Stimulated activated naive CD8-positive, alpha-beta T cell treated with anti-CD3 and anti-CD28 coated beads, Interleukin-15, amount 100 ng/mL, for 72 hours (primary cell): ENCODE measurements around the gene SCGB1C2.
A peak's percentile ranks its signal among the peaks of the same experiment; 100 is the strongest.

Experiments used
- ATAC-seq: fragments of 150-1000 bp; cut with Tn5 transposase; 2 replicates; pipeline ENCODE4 v1.10.0; 2021; ENCODE audit warnings: mild to moderate bottlenecking, moderate library complexity
- DNase-seq, 2 donors: peaks; one replicate each; pipeline ENCODE4 v3.0.0; 2021 to 2022
- H3K27ac Mint-ChIP-seq, 2 donors: one replicate each; pipeline ENCODE4 v1.8.0; 2022; ENCODE audit warnings: mild to moderate bottlenecking in 2 of 2, mixed read lengths in 2 of 2, moderate library complexity in 2 of 2
- H3K27me3 Mint-ChIP-seq: one replicate; pipeline ENCODE4 v1.8.0; 2022; ENCODE audit warnings: mixed read lengths
- H3K4me1 Mint-ChIP-seq: one replicate; pipeline ENCODE4 v1.8.0; 2022; ENCODE audit warnings: mild to moderate bottlenecking, mixed read lengths
- H3K4me3 Mint-ChIP-seq, 2 donors: one replicate each; pipeline ENCODE4 v1.8.0; 2022; ENCODE audit warnings: mild to moderate bottlenecking in 2 of 2, mixed read lengths in 2 of 2, moderate library complexity in 1 of 2
- H3K9me3 Mint-ChIP-seq, 2 donors: one replicate each; pipeline ENCODE4 v1.8.0; 2022; ENCODE audit warnings: mixed read lengths in 2 of 2

SCGB1C2 gene

GRCh38 chr17:145671-146541 is 8.5 kb downstream of the SCGB1C2 start:
- Mint-ChIP-seq H3K4me1 (no peaks in the 10 kb centered on the region), H3K27ac (no peak overlapping the region), H3K27me3 (peaks cover 8% of the 10 kb centered on the region), H3K4me3 (no peak overlapping the region), H3K9me3 (no peaks in the 10 kb centered on the region)
- ATAC-seq, result no peak
- peak in 1 of 2 donors; percentile 7 for DNase-seq

DNA sequence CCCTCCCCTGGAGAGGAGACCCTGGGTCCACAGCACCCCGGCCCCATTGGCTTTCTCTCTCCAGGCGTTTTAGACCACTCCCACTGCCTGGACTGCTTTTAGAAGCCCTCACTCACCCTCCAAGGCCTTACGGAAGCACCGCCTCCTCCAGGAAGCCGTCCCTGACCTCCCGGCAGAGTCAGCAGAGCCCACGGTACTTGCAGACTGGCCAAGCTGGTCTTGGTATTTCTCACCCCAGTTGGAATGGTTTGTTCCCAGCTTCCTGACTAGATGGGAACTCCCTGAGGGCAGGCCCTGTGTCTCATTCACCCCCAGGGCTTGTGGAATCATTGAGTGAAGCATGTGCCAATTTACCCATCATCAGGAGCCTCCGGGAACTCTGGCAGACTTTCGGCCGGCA is 9.2 kb downstream of the SCGB1C2 start:
- H3K27me3 Mint-ChIP-seq, result peaks cover 8% of the 10 kb centered on the region
- no peak for DNase-seq
- no peaks in the 10 kb centered on the region for H3K4me1 Mint-ChIP-seq
- no peak for ATAC-seq
- H3K9me3 Mint-ChIP-seq, result no peaks in the 10 kb centered on the region
- no peak overlapping the region for H3K4me3 Mint-ChIP-seq
- H3K27ac Mint-ChIP-seq, result peak overlapping the region in 1 of 2 donors; percentile 94

DNA sequence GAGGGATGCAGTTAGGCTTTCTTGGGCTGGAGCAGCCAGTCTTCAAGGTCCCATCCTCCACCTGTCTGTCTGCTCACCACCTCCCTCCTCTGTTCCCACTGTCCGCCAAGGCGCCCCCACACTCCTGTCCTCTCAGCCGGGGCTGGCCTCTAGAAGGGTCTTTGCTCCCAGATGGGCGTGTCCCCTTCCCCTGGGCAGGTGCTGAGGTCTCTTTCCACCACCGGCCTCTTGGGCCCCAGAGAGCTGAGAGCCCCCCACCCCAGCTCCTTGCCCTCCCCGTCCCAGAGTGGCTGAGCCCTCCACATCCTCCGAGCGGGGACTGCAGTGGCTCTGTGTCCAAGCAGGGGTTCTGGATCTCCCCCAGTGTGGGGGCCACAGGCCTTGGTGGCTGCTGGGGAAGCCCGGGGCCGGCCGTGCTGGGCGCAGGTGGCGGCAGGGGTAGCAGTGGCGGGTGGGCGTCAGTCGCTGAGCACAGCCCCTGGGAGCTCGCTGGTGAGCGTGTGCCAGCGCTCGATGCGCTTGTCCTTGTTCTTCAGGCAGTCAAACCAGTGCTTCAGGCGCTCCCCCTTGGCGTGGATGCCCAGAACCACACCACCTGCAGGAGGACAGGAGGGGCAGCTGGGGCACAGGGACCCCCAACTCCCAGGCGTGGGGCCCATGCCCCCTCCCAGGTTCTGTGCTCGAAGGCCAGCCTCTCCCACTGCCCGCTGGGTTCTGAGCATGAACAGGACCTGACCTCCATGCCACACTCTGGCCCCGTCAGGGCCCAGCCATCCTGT is 9.8 kb downstream of the SCGB1C2 start:
- H3K4me3 Mint-ChIP-seq, result no peak overlapping the region
- no peak overlapping the region for H3K27ac Mint-ChIP-seq
- H3K27me3 Mint-ChIP-seq, result peaks cover 8% of the 10 kb centered on the region

DNA sequence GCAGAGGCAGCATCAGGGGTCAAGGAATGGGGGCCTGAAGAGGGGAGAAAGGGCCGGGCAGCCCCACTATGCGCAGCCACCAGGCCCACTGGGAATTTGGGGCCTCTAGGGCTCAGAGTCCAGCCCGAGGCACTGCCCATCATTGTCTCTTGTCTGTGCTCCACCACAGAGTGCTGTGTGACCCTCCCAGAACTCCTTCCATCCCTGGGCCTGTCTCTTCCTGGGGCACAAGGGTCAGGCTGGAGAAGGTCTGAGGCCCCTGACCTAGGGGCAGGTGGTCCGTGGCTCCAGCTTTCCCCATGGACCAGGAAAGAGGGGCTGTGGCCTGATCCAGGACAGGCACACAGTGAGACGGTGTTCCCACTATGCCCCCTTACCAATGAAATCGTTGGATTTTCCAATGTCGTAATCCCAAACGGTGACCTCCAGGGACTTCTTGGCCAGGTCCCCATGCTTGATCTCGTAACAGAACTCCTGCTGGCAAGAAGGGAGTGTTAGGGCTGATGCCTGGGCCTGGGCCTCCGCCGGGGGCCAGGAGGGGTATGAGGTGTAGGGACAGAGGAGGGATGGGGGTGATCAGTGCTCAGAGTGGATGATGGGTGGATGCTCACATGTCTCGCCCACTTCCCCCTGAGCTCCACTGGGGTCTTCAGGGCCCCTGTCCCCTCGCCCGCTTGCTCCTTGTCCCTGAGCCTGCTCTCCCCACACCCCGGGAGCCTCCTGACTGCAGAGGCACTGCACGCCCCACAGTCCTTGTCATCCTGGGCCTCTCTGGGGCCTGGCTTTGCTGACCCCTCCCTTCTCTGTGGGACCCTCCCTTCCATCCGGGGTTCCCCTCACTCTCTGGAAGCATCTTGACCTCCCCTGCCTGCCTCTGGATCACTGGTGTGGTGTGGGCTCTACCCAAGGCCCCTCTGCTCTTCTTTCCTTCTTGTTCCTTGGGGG is 10.7 kb downstream of the SCGB1C2 start:
- ATAC-seq (no peak), DNase-seq (no peak)
- Mint-ChIP-seq H3K4me1 (no peaks in the 10 kb centered on the region), H3K9me3 (no peaks in the 10 kb centered on the region), H3K27me3 (peaks cover 6% of the 10 kb centered on the region), H3K4me3 (no peak overlapping the region), H3K27ac (no peak overlapping the region)

More for the DNA sequence above, 9.8 kb downstream of the SCGB1C2 start:
- ATAC-seq (peak; percentile 18), DNase-seq (peak in 1 of 2 donors; percentile 7)
- H3K9me3 Mint-ChIP-seq, result no peaks in the 10 kb centered on the region
- no peaks in the 10 kb centered on the region for H3K4me1 Mint-ChIP-seq

GRCh38 chr17:148757-149156 is 11.4 kb downstream of the SCGB1C2 start:
- no peak overlapping the region for H3K27ac Mint-ChIP-seq
- H3K9me3 Mint-ChIP-seq, result no peaks in the 10 kb centered on the region
- no peak for DNase-seq
- H3K27me3 Mint-ChIP-seq, result no peaks in the 10 kb centered on the region
- H3K4me1 Mint-ChIP-seq, result no peaks in the 10 kb centered on the region
- ATAC-seq, result no peak
- no peak overlapping the region for H3K4me3 Mint-ChIP-seq

DNA sequence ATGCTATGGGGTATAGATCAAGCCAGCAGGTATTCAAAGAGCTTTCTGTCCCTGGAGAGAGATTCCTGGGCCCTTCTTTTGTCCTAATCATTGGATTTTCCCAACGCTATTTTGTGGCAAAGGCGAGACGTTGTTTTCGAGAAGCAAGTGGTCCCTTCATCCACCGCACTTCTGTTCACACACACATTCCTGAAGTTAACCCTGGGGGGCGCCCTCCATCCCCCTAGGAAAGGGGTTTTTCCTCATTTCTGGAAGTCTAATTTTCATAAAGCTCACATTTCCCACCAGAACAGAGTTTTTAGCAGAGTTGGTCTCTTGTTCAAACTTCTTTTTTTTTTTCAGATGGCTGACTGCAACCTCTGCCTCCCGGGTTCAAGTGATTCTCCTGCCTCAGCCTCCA is 11.9 kb downstream of the SCGB1C2 start:
- Mint-ChIP-seq H3K4me1 (no peaks in the 10 kb centered on the region), H3K27ac (no peak overlapping the region), H3K4me3 (no peak overlapping the region), H3K27me3 (no peaks in the 10 kb centered on the region), H3K9me3 (no peaks in the 10 kb centered on the region)
- DNase-seq, result no peak
- no peak for ATAC-seq

DNA sequence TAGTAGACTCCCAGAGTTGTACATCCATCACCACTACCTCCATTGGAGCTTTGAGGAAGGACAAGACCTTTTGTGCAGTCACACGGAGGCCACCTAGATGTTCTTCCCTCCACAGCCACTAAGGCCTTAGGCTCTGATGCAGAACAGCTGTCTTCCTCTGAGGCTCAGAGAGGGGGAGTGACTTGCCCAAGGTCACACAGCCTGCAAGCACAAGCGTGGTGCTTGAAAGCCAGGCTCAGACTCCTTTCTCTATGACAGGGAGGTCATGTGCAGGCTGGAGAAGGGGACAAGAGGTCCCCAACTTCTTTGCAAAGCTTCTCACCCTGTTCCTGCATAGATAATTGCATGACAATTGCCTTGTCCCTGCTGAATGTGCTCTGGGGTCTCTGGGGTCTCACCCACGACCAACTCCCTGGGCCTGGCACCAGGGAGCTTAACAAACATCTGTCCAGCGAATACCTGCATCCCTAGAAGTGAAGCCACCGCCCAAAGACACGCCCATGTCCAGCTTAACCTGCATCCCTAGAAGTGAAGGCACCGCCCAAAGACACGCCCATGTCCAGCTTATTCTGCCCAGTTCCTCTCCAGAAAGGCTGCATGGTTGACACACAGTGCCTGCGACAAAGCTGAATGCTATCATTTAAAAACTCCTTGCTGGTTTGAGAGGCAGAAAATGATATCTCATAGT is 12.7 kb downstream of the SCGB1C2 start:
- Mint-ChIP-seq H3K27ac (no peak overlapping the region), H3K4me1 (no peaks in the 10 kb centered on the region), H3K9me3 (no peaks in the 10 kb centered on the region), H3K27me3 (no peaks in the 10 kb centered on the region), H3K4me3 (no peak overlapping the region)
- ATAC-seq (no peak), DNase-seq (no peak)

DNA sequence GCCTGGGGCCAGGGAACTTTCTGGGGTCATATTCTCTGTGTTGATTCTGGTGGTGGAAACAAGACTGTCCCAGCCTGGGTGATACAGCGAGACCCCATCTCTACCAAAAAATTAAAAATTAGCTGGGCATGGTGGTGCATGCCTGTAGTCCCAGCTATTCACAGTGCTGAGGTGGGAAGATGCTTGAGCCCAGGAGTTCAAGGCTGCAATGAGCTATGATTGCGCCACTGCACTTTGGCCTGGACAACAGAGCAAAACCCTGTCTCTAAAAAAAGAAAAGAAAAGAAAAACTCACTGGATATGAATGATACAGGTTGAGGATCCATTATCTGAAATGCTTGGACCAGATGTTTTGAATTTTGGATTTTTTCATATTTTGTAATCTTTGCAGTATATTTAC is 13.6 kb downstream of the SCGB1C2 start:
- Mint-ChIP-seq H3K4me1 (no peaks in the 10 kb centered on the region), H3K4me3 (no peak overlapping the region), H3K27ac (no peak overlapping the region), H3K9me3 (no peaks in the 10 kb centered on the region), H3K27me3 (no peaks in the 10 kb centered on the region)
- ATAC-seq, result no peak
- no peak for DNase-seq

DNA sequence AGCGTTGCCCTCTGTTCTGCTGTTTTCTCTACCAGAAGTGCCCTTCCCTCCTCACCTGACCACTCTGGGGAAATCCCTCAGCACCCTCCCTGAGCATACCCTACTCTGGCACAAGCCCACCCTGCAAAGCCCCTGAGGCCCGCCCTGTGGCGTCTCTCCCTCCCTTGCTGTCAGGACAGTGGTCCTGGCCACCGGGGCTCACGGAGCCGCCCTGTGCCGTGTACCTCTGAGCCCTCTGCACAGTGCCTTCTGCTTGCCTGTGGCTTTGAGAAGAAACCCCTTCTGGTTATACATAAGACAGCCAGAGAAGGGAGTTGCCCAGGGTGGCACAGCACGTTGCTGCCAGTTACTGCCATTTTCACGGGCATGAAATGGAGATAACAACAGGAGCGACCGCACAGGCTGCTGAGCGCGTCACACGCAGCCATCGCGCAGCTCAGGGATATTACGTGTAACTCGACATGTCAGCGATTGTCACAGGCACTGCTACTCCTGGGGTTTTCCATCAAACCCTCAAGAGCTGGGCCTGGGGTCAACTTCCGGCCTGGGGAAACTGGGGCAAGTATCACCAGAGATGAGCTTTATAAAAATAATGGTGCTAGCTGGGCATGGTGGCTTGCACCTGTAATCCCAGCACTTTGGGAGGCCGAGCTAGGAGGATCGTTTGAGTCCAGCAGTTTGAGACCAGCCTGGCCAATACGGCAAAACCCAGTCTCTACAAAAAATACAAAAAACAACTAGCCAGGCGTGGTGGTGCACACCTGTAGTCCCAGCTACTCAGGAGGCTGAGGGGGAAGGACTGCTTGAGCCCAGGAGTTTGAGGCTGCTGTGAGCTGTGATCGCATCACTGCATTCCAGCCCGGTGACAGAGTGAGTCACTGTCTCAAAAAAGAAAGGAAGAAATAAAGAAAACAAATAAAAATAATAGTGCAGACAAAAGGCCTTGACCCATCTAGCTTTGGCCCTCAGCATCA is 14.8 kb downstream of the SCGB1C2 start:
- Mint-ChIP-seq H3K9me3 (no peaks in the 10 kb centered on the region), H3K27ac (no peak overlapping the region), H3K4me1 (no peaks in the 10 kb centered on the region), H3K4me3 (no peak overlapping the region), H3K27me3 (no peaks in the 10 kb centered on the region)
- DNase-seq (no peak), ATAC-seq (no peak)

DNA sequence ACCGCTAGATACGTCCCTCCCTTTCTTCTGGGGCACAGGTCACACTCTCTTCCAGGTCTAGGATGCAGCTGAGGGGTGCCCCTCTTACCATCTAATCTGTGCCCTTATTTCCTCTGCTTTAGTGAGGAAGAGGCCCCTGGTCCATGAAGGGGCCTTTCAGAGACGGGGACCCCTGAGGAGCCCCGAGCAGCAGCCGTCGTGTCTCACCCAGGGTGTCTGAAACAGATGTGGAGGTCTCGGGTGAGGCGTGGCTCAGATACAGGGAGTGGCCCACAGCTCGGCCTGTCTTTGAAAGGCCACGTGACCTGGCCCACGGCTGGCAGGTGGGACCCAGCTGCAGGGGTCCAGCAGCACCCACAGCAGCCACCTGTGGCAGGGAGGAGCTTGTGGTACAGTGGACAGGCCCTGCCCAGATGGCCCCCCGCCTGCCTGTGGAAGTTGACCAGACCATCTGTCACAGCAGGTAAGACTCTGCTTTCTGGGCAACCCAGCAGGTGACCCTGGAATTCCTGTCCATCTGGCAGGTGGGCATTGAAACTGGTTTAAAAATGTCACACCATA is 15.6 kb downstream of the SCGB1C2 start:
- peak overlapping the region in 1 of 2 donors; percentile 83 for H3K27ac Mint-ChIP-seq
- H3K4me3 Mint-ChIP-seq, result no peak overlapping the region
- no peaks in the 10 kb centered on the region for H3K9me3 Mint-ChIP-seq
- no peak for DNase-seq
- H3K4me1 Mint-ChIP-seq, result no peaks in the 10 kb centered on the region
- H3K27me3 Mint-ChIP-seq, result no peaks in the 10 kb centered on the region
- ATAC-seq, result no peak

DNA sequence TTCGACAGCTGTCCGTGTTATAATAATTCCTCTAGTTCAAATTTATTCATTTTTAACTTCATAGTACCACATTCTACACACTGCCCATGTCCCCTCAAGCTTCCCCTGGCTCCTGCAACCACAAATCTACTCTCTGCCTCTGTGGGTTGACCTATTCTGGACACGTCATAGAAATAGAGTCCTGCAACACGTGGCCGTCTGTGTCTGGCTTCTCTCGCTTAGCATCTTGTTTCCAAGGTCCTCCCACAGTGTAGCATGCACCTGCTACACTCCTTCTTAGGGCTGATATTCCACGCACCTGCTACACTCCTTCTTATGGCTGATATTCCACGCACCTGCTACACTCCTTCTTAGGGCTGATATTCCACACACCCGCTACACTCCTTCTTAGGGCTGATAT is 16.5 kb downstream of the SCGB1C2 start:
- no peaks in the 10 kb centered on the region for H3K9me3 Mint-ChIP-seq
- ATAC-seq (no peak), DNase-seq (no peak)
- no peaks in the 10 kb centered on the region for H3K4me1 Mint-ChIP-seq
- no peak overlapping the region for H3K4me3 Mint-ChIP-seq
- no peak overlapping the region for H3K27ac Mint-ChIP-seq
- H3K27me3 Mint-ChIP-seq, result no peaks in the 10 kb centered on the region

- Mint-ChIP-seq H3K4me1 (no peaks in the 10 kb centered on the region), H3K4me3 (no peak overlapping the region), H3K27me3 (no peaks in the 10 kb centered on the region)
Observed at GRCh38 chr17:155576-155975, 18.2 kb downstream of the SCGB1C2 start.

GRCh38 chr17:156094-156621 is 18.8 kb downstream of the SCGB1C2 start:
- H3K9me3 Mint-ChIP-seq, result no peaks in the 10 kb centered on the region
- H3K27ac Mint-ChIP-seq, result no peak overlapping the region
- DNase-seq (no peak), ATAC-seq (no peak)
- no peaks in the 10 kb centered on the region for H3K27me3 Mint-ChIP-seq
- H3K4me1 Mint-ChIP-seq, result no peaks in the 10 kb centered on the region
- H3K4me3 Mint-ChIP-seq, result no peak overlapping the region

More at GRCh38 chr17:155576-155975, 18.2 kb downstream of the SCGB1C2 start:
- DNase-seq (no peak), ATAC-seq (no peak)
- no peak overlapping the region for H3K27ac Mint-ChIP-seq
- H3K9me3 Mint-ChIP-seq, result no peaks in the 10 kb centered on the region
